NCI-H2029 (cell line): ENCODE data around the gene FBXL20.
"Not testable (repeated sequence)": the region's sequence is repeated elsewhere in the genome, so short reads cannot be mapped to it uniquely, and the experiment has no call there.

Source experiments
- DNase-seq: peaks from one replicate; lab custom pipeline; 2025; lab: John Stamatoyannopoulos, UW

Gene FBXL20

GRCh38 chr17:39401412-39402243, at the start of gene FBXL20:
FBXL20 (minus strand) TSS chr17:39401626; CDS start chr17:39401402, 224 bp downstream.
- DNase-seq: peak; percentile 69

GRCh38 chr17:39450847-39451581, 49.6 kb upstream of the FBXL20 start, which contains the start of gene MED1:
MED1 (minus strand) TSS chr17:39451263; CDS start chr17:39451062, 201 bp downstream.
- DNase-seq: peak; percentile 95

- DNase-seq: no peak
These were observed 48.6 kb upstream of the FBXL20 start for GRCh38 chr17:39450051-39450450.

GRCh38 chr17:39447561-39447960, 46.1 kb upstream of the FBXL20 start:
- DNase-seq: no peak

GRCh38 chr17:39443326-39443725, 41.9 kb upstream of the FBXL20 start:
- DNase-seq: no peak

- not testable (repeated sequence) for DNase-seq
These were observed 38.4 kb upstream of the FBXL20 start for GRCh38 chr17:39439868-39440267.

- no peak for DNase-seq
These were observed 28.2 kb upstream of the FBXL20 start for GRCh38 chr17:39429600-39429999.

- no peak for DNase-seq
These were observed 14.7 kb upstream of the FBXL20 start for GRCh38 chr17:39416141-39416540.

GRCh38 chr17:39410279-39410678, 8.9 kb upstream of the FBXL20 start:
- DNase-seq: no peak

GRCh38 chr17:39408360-39408759, 6.9 kb upstream of the FBXL20 start:
- DNase-seq: no peak

GRCh38 chr17:39406951-39407350, 5.5 kb upstream of the FBXL20 start:
- no peak for DNase-seq

- DNase-seq: no peak
These were observed 4.0 kb upstream of the FBXL20 start for GRCh38 chr17:39405436-39405835.

GRCh38 chr17:39404542-39405378, 3.3 kb upstream of the FBXL20 start:
- no peak for DNase-seq

GRCh38 chr17:39402890-39403605, 1.6 kb upstream of the FBXL20 start:
- no peak for DNase-seq

- DNase-seq: peak; percentile 89
These were observed 941 bp upstream of the FBXL20 start for GRCh38 chr17:39402244-39402889.

GRCh38 chr17:39400547-39401411, 647 bp downstream of the FBXL20 start:
- no peak for DNase-seq

- DNase-seq: no peak
These were observed 1.6 kb downstream of the FBXL20 start for GRCh38 chr17:39399791-39400190.

- DNase-seq: no peak
These were observed 7.7 kb downstream of the FBXL20 start for GRCh38 chr17:39393736-39394135.

GRCh38 chr17:39391448-39391847, 10.0 kb downstream of the FBXL20 start:
- no peak for DNase-seq

GRCh38 chr17:39385040-39385439, 16.4 kb downstream of the FBXL20 start:
- DNase-seq: no peak
